Bronchial epithelial cell (primary cell): ENCODE results near the gene CYP4B1. TPM values are rescaled to one million over a fixed set of nuclear protein-coding genes. Genes with fewer than 3 reads are reported as not detected.
"Not testable (repeated sequence)": the region's sequence is repeated elsewhere in the genome, so short reads cannot be mapped to it uniquely, and the experiment has no call there.

Source experiments
- DNase-seq: peaks from one replicate; pipeline ENCODE4 v3.0.0-alpha.2; 2010; ENCODE audit warnings: low read depth
- FAIRE-seq: peaks from 2 replicates; lab custom pipeline; 2011; peaks lifted over from hg19 to GRCh38; lab: Jason Lieb, UNC
- H3K27me3 ChIP-seq: 2 replicates; pipeline ENCODE4 v1.5.1; 2011; ENCODE audit warnings: low read length; ENCODE audit not compliant: control insufficient read depth, insufficient read depth
- H3K36me3 ChIP-seq: 2 replicates; pipeline ENCODE4 v1.5.1; 2011; ENCODE audit warnings: low read length; ENCODE audit not compliant: control insufficient read depth, insufficient read depth
- H3K4me3 ChIP-seq: 2 replicates; pipeline ENCODE4 v1.5.1; 2011; ENCODE audit warnings: mild to moderate bottlenecking, low read depth, low read length, control low read depth
- CTCF ChIP-seq: IDR thresholded peaks from 2 replicates; pipeline ENCODE4 v1.5.1; 2011; ENCODE audit warnings: mild to moderate bottlenecking, moderate library complexity, low read length, control low read depth, inconsistent platforms; ENCODE audit not compliant: insufficient read depth, severe bottlenecking
- total RNA-seq: library from RNA; depleted of rRNA; stranded (reverse); fragments of >200 nt; gene quantifications from 2 replicates; pipeline ENCODE4 v1.2.1, GENCODE V29; 2014

The CYP4B1 gene
- total RNA-seq, 1 donor from 2014 or later = not detected

DNA sequence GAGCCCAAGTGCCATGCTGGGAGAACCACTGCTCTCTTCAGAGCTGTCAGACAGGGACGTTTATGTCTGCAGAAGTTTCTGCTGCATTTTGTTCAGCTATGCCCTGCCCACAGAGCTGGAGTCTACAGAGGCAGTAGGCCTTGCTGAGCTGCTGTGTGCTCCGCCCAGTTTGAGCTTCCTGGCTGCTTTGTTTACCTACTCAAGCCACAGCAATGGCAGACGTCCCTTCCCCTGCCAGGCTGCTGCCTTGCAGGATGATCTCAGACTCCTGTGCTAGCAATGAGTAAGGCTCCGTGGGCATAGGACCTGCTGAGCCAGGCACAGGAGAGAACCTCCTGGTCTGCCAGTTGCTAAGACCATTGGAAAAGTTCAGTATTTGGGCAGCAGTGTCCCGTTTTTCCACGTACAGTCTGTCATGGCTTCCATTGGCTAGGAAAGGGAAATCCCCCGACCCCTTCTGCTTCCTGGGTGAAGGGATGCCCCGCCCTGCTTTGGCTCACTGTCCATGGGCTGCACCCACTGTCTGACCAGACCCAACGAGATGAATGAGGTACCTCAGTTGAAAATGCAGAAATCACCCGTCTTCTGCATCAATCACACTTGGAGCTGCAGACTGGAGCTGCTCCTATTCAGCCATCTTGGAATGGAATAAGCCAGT is 31.9 kb downstream of the CYP4B1 start:
- DNase-seq = peak; percentile 82
- Histone ChIP-seq H3K4me3 (no peak overlapping the region), H3K27me3 (no peaks in the 10 kb centered on the region), H3K36me3 (no peaks in the 10 kb centered on the region)
- TF ChIP-seq CTCF = no peak
- peak; percentile 18 for FAIRE-seq

GRCh38 chr1:46835469-46835868 is 36.6 kb downstream of the CYP4B1 start:
- not testable (repeated sequence) for H3K36me3 ChIP-seq, H3K27me3 ChIP-seq, DNase-seq, FAIRE-seq, H3K4me3 ChIP-seq

- not testable (repeated sequence) for H3K36me3 ChIP-seq, FAIRE-seq, H3K4me3 ChIP-seq
Observed at GRCh38 chr1:46846386-46846785, 47.5 kb downstream of the CYP4B1 start.

GRCh38 chr1:46857660-46858065 is 58.8 kb downstream of the CYP4B1 start:
- H3K36me3 ChIP-seq, H3K27me3 ChIP-seq, H3K4me3 ChIP-seq: not testable (repeated sequence)
- FAIRE-seq (peak; percentile 100), DNase-seq (peak; percentile 61)

More at GRCh38 chr1:46846386-46846785, 47.5 kb downstream of the CYP4B1 start:
- H3K27me3 ChIP-seq, DNase-seq: not testable (repeated sequence)

DNA sequence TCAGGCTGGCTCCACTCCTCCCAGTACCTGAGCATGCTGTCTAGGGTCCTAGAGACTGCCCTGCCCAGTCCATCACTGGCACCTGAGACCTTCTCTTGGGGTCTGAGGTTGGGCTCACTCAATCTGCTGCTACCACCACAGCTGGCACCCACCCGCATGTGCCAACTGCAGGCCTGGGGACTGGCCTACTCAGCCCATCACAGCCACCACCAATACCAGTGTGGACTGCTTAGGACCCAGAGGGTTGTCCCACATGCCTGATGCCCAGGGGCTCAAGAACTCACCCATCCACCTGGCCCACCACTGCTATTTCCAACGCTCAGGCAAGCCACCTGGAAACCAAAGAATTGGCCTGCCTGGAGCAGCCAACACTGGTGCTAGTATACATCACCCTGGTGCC is 63.5 kb downstream of the CYP4B1 start:
- no peak for TF ChIP-seq CTCF
- no peak overlapping the region for H3K4me3 ChIP-seq
- no peaks in the 10 kb centered on the region for H3K27me3 ChIP-seq
- H3K36me3 ChIP-seq = no peaks in the 10 kb centered on the region
- no peak for DNase-seq
- FAIRE-seq = peak; percentile 43

Other genes starting within 250 kb of the CYP4B1 start
- gene KNCN, start 247.4 kb upstream of the CYP4B1 start, total RNA-seq = not detected in 2 replicates
- 16.8 and 21.8 TPM in 2 replicates for gene MKNK1, start 194.8 kb upstream of the CYP4B1 start, total RNA-seq
- 7.8 and 8.4 TPM in 2 replicates for gene MOB3C, start 182.2 kb upstream of the CYP4B1 start, total RNA-seq
- gene ATPAF1, start 130.7 kb upstream of the CYP4B1 start, total RNA-seq = 29.2 and 33.5 TPM in 2 replicates
- not detected in 2 replicates for gene TEX38, start 127.2 kb upstream of the CYP4B1 start, total RNA-seq
- gene EFCAB14, start 79.9 kb upstream of the CYP4B1 start, total RNA-seq = 32.4 and 38.3 TPM in 2 replicates
- not detected in 2 replicates for gene CYP4A11, start 142.4 kb downstream of the CYP4B1 start, total RNA-seq
- gene CYP4X1, start 224.6 kb downstream of the CYP4B1 start, total RNA-seq = under 0.01 and 0.13 TPM in 2 replicates